Measurements from ENCODE around the gene SMCO2. TPM values are rescaled to one million over a fixed set of nuclear protein-coding genes. Genes with fewer than 3 reads are reported as not detected.

Gene SMCO2
- total RNA-seq, 4 donors from 2014 or later = 1.4 to 3.8 (median 1.5) TPM; not detected in 1

DNA sequence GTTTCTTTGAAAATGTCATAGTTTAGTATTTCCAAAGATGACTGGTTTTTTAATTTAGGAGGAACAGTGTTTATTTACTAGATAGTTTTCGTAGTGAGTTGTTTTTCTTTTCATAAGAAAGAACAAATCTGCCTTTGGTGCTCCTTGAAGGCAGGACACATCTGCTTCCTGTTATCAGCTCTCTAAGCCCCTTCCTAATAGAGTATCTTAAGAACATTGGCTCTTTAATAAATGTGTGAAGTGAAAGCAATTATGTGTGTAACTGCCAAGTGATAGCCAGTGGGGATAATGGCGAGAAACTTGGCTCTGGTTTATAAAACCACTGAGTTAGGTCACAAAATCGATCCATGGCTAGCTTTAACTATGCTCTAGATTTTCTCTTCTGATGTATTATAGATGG lies 54.0 kb downstream of the SMCO2 start:
- TF ChIP-seq CTCF (IDR thresholded peaks at IDR 0.05) = no peak
- no peak for TF ChIP-seq POLR2A (IDR thresholded peaks at IDR 0.05)
- H3K4me3 ChIP-seq = no peak overlapping the region
- H3K27me3 ChIP-seq = no peaks in the 10 kb centered on the region
- H3K9me3 ChIP-seq = no peaks in the 10 kb centered on the region
- H3K27ac ChIP-seq = no peak overlapping the region
- WGBS, 2 donors = 44 to 53% methylated on average over 3 of the region's 3 CpGs
- H3K36me3 ChIP-seq = no peaks in the 10 kb centered on the region
- intact Hi-C loops (cut with DNase I) = no loop called here
- no peak for DNase-seq
- H3K4me1 ChIP-seq = no peaks in the 10 kb centered on the region

- Histone ChIP-seq H3K36me3 (no peaks in the 10 kb centered on the region), H3K27me3 (no peaks in the 10 kb centered on the region), H3K4me3 (no peak overlapping the region), H3K9me3 (no peaks in the 10 kb centered on the region), H3K27ac (no peak overlapping the region), H3K4me1 (no peaks in the 10 kb centered on the region)
- no peak for TF ChIP-seq POLR2A (IDR thresholded peaks at IDR 0.05)
- no peak for TF ChIP-seq CTCF (IDR thresholded peaks at IDR 0.05)
- intact Hi-C loops (cut with DNase I) = no loop called here
- DNase-seq = no peak
- 79 to 87% methylated on average over 6 of the region's 6 CpGs for WGBS, 2 donors
Observed at GRCh38 chr12:27502021-27502435, 55.5 kb downstream of the SMCO2 start.

- intact Hi-C loops (cut with DNase I) = no loop called here
- no peak overlapping the region for H3K27ac ChIP-seq
- no peaks in the 10 kb centered on the region for H3K27me3 ChIP-seq
- 90 to 91% methylated on average over 2 of the region's 2 CpGs for WGBS, 2 donors
- H3K4me3 ChIP-seq = no peak overlapping the region
- DNase-seq = no peak
- H3K36me3 ChIP-seq = no peaks in the 10 kb centered on the region
- no peaks in the 10 kb centered on the region for H3K9me3 ChIP-seq
- TF ChIP-seq CTCF (IDR thresholded peaks at IDR 0.05) = no peak
- TF ChIP-seq POLR2A (IDR thresholded peaks at IDR 0.05) = no peak
- no peaks in the 10 kb centered on the region for H3K4me1 ChIP-seq
Observed at GRCh38 chr12:27504507-27504906, 58.0 kb downstream of the SMCO2 start.

GRCh38 chr12:27505109-27505508 lies 58.6 kb downstream of the SMCO2 start:
- intact Hi-C loops (cut with DNase I) = no loop called here
- Histone ChIP-seq H3K4me1 (no peaks in the 10 kb centered on the region), H3K27ac (no peak overlapping the region), H3K36me3 (no peaks in the 10 kb centered on the region), H3K4me3 (no peak overlapping the region), H3K27me3 (no peaks in the 10 kb centered on the region), H3K9me3 (no peaks in the 10 kb centered on the region)
- no peak for DNase-seq
- WGBS, 2 donors = 75 to 88% methylated on average over 2 of the region's 2 CpGs
- no peak for TF ChIP-seq POLR2A (IDR thresholded peaks at IDR 0.05)
- no peak for TF ChIP-seq CTCF (IDR thresholded peaks at IDR 0.05)

DNA sequence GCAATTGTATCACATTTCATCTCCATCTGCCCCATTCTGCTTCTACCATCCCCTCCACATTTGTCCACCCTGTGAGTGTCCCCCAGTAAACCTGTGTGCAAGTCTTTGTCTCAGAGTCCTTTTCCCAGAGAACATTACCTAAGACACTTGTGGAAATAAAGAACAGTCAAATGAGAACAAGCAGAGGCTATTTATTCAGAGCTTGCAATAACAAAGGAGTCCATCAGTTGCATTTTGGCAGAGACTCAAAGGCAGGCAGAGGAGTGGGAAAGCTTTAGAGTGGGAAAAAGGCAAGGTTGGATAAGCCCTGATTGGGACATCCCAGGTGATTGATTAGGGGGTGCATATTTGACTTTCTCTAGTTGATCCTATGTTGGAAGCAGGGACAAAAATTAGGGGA lies 59.2 kb downstream of the SMCO2 start:
- Histone ChIP-seq H3K4me1 (no peaks in the 10 kb centered on the region), H3K9me3 (no peaks in the 10 kb centered on the region), H3K27ac (no peak overlapping the region), H3K4me3 (no peak overlapping the region), H3K27me3 (no peaks in the 10 kb centered on the region), H3K36me3 (no peaks in the 10 kb centered on the region)
- no peak for DNase-seq
- intact Hi-C loops (cut with DNase I) = no loop called here
- no peak for TF ChIP-seq CTCF (IDR thresholded peaks at IDR 0.05)
- TF ChIP-seq POLR2A (IDR thresholded peaks at IDR 0.05) = no peak

Data from esophagus squamous epithelium (tissue), 5 donors.